Rectal smooth muscle tissue (tissue), 1 donor: ENCODE results near the gene SETBP1.

Experiments
- H3K27ac ChIP-seq: one replicate; pipeline ENCODE4 v1.7.0; 2013; ENCODE audit warnings: low read depth, low read length, inconsistent platforms
- H3K27me3 ChIP-seq: one replicate; pipeline ENCODE4 v1.7.0; 2013; ENCODE audit warnings: low read length; ENCODE audit not compliant: control insufficient read depth, insufficient read depth
- H3K36me3 ChIP-seq: one replicate; pipeline ENCODE4 v1.7.0; 2013; ENCODE audit warnings: low read length; ENCODE audit not compliant: control insufficient read depth, insufficient read depth
- H3K4me1 ChIP-seq: one replicate; pipeline ENCODE4 v1.7.0; 2013; ENCODE audit warnings: low read length; ENCODE audit not compliant: control insufficient read depth, insufficient read depth
- H3K4me3 ChIP-seq: one replicate; pipeline ENCODE4 v1.7.0; 2013; ENCODE audit warnings: low read length
- H3K9ac ChIP-seq: one replicate; pipeline ENCODE4 v1.7.0; 2013; ENCODE audit warnings: low read length

The SETBP1 gene

DNA sequence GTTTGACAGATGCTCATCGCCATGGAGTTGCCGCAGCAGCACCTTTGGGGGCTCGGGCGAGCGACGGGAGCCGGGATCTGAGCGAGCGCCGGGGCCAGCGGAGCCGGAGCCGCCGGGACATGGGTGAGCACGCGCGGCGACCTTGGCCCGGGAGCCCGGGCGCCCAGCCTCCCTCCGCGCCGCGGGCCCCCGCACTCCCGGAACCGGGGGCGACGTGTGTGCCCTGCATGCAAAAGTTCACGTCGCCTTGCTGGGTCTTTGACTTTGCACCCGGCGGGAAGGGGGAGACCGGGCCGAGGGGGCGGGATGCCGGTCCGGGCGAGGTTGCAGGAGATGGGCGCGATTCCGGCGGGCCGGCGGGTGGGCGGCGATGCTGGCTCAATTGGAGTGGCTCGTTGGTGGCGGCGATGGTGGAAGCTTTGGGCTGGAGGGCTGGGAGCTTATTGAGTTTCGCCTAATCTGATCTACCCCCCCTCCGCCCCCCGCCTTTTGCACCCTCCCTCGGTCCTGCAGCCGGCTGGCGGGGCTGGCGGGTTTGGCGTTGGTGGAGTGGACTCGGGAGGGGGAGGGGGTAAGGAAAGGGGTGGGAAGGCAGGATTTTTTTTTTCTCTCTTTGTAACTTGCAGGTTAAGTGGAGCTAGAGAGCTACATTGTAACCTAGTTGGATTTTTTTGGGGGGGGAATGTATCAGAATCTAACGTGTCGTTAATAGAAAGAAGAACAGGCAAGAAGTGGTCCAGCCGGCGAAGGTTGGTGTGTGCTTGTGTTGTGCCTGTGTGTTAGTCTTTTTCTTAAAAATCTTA, at the start of gene SETBP1:
Gene SETBP1 (plus strand): TSS at position 616 of the 803 bp plus-strand sequence. CDS start 20,459 bp downstream, outside the sequence.
- H3K4me1 ChIP-seq, result peaks cover 17% of the 10 kb centered on the region
- H3K4me3 ChIP-seq, result peak within 1 kb of the TSS; percentile 73
- H3K27me3 ChIP-seq, result no peaks in the 10 kb centered on the region
- H3K27ac ChIP-seq, result peak within 1 kb of the TSS; percentile 96
- H3K36me3 ChIP-seq, result no peaks in the 10 kb centered on the region
- peak within 1 kb of the TSS; percentile 36 for H3K9ac ChIP-seq

GRCh38 chr18:44632469-44633145, 48.1 kb upstream of the SETBP1 start:
- H3K4me1 ChIP-seq, result no peaks in the 10 kb centered on the region
- no peak overlapping the region for H3K4me3 ChIP-seq
- no peaks in the 10 kb centered on the region for H3K36me3 ChIP-seq
- H3K9ac ChIP-seq, result no peak overlapping the region
- no peaks in the 10 kb centered on the region for H3K27me3 ChIP-seq
- no peak overlapping the region for H3K27ac ChIP-seq

DNA sequence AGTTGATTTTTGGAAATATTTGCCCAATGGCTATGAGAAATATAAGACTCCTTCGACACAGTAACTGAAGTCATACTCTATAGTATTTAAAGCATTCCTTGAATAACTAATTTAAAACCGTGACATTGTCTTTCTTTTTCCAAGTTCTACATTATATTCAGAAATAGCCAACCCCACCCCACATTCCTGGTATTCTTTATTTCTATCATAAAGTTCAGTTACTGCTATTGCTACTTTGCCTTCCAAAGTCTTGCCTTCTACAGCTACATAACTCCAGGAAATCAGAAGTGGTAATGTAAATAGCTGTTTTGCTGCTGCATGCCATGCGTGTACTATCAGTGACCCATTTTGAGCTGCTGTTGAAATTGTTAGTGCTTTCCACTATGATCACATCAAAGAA, 45.1 kb upstream of the SETBP1 start:
- H3K4me1 ChIP-seq, result no peaks in the 10 kb centered on the region
- no peak overlapping the region for H3K9ac ChIP-seq
- no peak overlapping the region for H3K27ac ChIP-seq
- H3K27me3 ChIP-seq, result no peaks in the 10 kb centered on the region
- H3K36me3 ChIP-seq, result no peaks in the 10 kb centered on the region
- no peak overlapping the region for H3K4me3 ChIP-seq

GRCh38 chr18:44636241-44636640, 44.4 kb upstream of the SETBP1 start:
- Histone ChIP-seq H3K27ac (no peak overlapping the region), H3K4me3 (no peak overlapping the region), H3K4me1 (no peaks in the 10 kb centered on the region), H3K27me3 (no peaks in the 10 kb centered on the region), H3K9ac (no peak overlapping the region), H3K36me3 (no peaks in the 10 kb centered on the region)

GRCh38 chr18:44637210-44638033, 43.3 kb upstream of the SETBP1 start:
- no peaks in the 10 kb centered on the region for H3K27me3 ChIP-seq
- H3K27ac ChIP-seq, result no peak overlapping the region
- H3K36me3 ChIP-seq, result no peaks in the 10 kb centered on the region
- H3K9ac ChIP-seq, result no peak overlapping the region
- no peaks in the 10 kb centered on the region for H3K4me1 ChIP-seq
- no peak overlapping the region for H3K4me3 ChIP-seq

GRCh38 chr18:44638034-44638540, 42.6 kb upstream of the SETBP1 start:
- H3K4me1 ChIP-seq, result peaks cover 3% of the 10 kb centered on the region
- no peaks in the 10 kb centered on the region for H3K36me3 ChIP-seq
- no peaks in the 10 kb centered on the region for H3K27me3 ChIP-seq
- H3K9ac ChIP-seq, result no peak overlapping the region
- H3K4me3 ChIP-seq, result no peak overlapping the region
- no peak overlapping the region for H3K27ac ChIP-seq

GRCh38 chr18:44638811-44639210, 41.9 kb upstream of the SETBP1 start:
- Histone ChIP-seq H3K27me3 (no peaks in the 10 kb centered on the region), H3K4me3 (no peak overlapping the region), H3K4me1 (peaks cover 3% of the 10 kb centered on the region), H3K36me3 (no peaks in the 10 kb centered on the region), H3K9ac (no peak overlapping the region), H3K27ac (no peak overlapping the region)

- Histone ChIP-seq H3K36me3 (no peaks in the 10 kb centered on the region), H3K27me3 (no peaks in the 10 kb centered on the region), H3K27ac (no peak overlapping the region), H3K9ac (no peak overlapping the region), H3K4me1 (peaks cover 3% of the 10 kb centered on the region), H3K4me3 (no peak overlapping the region)
These were observed 37.7 kb upstream of the SETBP1 start for GRCh38 chr18:44643004-44643403.

DNA sequence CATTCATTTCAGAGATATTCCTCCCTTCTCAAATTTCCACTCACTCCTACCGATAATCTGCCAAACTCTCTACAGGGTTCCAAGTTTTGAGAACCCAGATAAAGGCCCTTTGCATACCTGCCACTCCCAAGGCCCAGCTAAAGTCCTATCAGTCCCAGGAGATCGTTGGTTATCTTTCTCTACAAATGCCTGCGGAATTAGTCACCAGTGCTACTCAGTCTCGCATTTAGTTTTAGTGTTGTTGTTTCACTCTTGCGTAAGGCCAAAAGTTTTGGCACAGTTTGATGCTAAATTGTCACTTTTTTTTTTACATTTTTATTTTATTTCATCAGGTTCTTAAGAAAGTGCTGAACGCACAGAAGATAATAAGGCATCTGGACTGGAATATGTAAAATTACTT, 29.2 kb upstream of the SETBP1 start:
- H3K4me3 ChIP-seq, result no peak overlapping the region

GRCh38 chr18:44651918-44652572, 28.6 kb upstream of the SETBP1 start:
- peaks cover 15% of the 10 kb centered on the region for H3K4me1 ChIP-seq

More for the DNA sequence above, 29.2 kb upstream of the SETBP1 start:
- Histone ChIP-seq H3K27me3 (no peaks in the 10 kb centered on the region), H3K36me3 (no peaks in the 10 kb centered on the region), H3K27ac (no peak overlapping the region), H3K9ac (no peak overlapping the region), H3K4me1 (peaks cover 15% of the 10 kb centered on the region)

DNA sequence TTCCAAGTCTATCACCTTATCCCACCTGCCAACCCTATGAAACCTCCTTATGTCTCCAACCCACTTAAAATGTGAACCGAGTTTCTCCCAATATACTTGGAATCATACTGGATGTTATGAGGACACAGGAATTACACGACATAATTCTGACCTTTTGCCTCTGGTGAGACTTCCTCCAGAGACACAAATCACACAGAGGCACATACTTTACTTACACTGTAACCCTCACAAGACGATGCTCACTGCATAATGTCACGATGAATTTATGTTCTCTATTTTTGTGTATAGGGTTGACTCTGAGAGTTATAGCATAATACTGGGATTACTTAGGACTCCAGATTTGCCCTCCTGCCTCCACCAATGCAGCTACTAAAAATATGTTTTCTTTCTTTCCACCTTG, 28.0 kb upstream of the SETBP1 start:
- H3K36me3 ChIP-seq, result no peaks in the 10 kb centered on the region
- H3K4me1 ChIP-seq, result peaks cover 15% of the 10 kb centered on the region
- H3K27me3 ChIP-seq, result no peaks in the 10 kb centered on the region
- H3K27ac ChIP-seq, result no peak overlapping the region
- no peak overlapping the region for H3K4me3 ChIP-seq
- H3K9ac ChIP-seq, result no peak overlapping the region

More at GRCh38 chr18:44651918-44652572, 28.6 kb upstream of the SETBP1 start:
- Histone ChIP-seq H3K36me3 (no peaks in the 10 kb centered on the region), H3K27me3 (no peaks in the 10 kb centered on the region), H3K4me3 (no peak overlapping the region), H3K27ac (no peak overlapping the region), H3K9ac (no peak overlapping the region)

- peaks cover 15% of the 10 kb centered on the region for H3K4me1 ChIP-seq
- no peak overlapping the region for H3K9ac ChIP-seq
- peak overlapping the region; percentile 19 for H3K27ac ChIP-seq
- H3K27me3 ChIP-seq, result no peaks in the 10 kb centered on the region
- no peak overlapping the region for H3K4me3 ChIP-seq
- no peaks in the 10 kb centered on the region for H3K36me3 ChIP-seq
These were observed 26.1 kb upstream of the SETBP1 start for GRCh38 chr18:44654573-44654972.
